Islet of Langerhans (tissue), 1 donor: Measurements from ENCODE around the gene SLCO4A1.

Source experiments
- FAIRE-seq: peaks from one replicate; lab custom pipeline; 2011; peaks lifted over from hg19 to GRCh38; lab: Jason Lieb, UNC

Gene SLCO4A1

GRCh38 chr20:62717933-62718332 is 75.6 kb downstream of the SLCO4A1 start:
- no peak for FAIRE-seq

GRCh38 chr20:62718546-62718945 is 76.2 kb downstream of the SLCO4A1 start:
- no peak for FAIRE-seq

- no peak for FAIRE-seq
Observed at GRCh38 chr20:62719250-62719935, 77.1 kb downstream of the SLCO4A1 start.
